ENCODE data around the gene PASK.
A peak's percentile ranks its signal among the peaks of the same experiment; 100 is the strongest.

Gene PASK

GRCh38 chr2:241180495-241180894 lies 31.2 kb upstream of the PASK start:
- DNase-seq (ENCODE audit: low read depth, low spot score), result peak; percentile 83

- no peak for DNase-seq (ENCODE audit: low read depth, low spot score)
Measured at GRCh38 chr2:241179899-241180298, 30.6 kb upstream of the PASK start.

- DNase-seq (ENCODE audit: low read depth, low spot score), result no peak
Measured at GRCh38 chr2:241178961-241179360, 29.7 kb upstream of the PASK start.

GRCh38 chr2:241177526-241178334 lies 28.5 kb upstream of the PASK start:
- no peak for DNase-seq (ENCODE audit: low read depth, low spot score)

- DNase-seq (ENCODE audit: low read depth, low spot score), result no peak
Measured at GRCh38 chr2:241173557-241173956, 24.3 kb upstream of the PASK start.

GRCh38 chr2:241168366-241168765 lies 19.1 kb upstream of the PASK start:
- DNase-seq (ENCODE audit: low read depth, low spot score), result no peak

- DNase-seq (ENCODE audit: low read depth, low spot score), result no peak
Measured at GRCh38 chr2:241163601-241164118, 14.4 kb upstream of the PASK start.

- no peak for DNase-seq (ENCODE audit: low read depth, low spot score)
Measured at GRCh38 chr2:241161646-241162281, 12.5 kb upstream of the PASK start.

- DNase-seq (ENCODE audit: low read depth, low spot score), result no peak
Measured at GRCh38 chr2:241160318-241160717, 11.0 kb upstream of the PASK start.

GRCh38 chr2:241159116-241159515 lies 9.8 kb upstream of the PASK start:
- no peak for DNase-seq (ENCODE audit: low read depth, low spot score)

- DNase-seq (ENCODE audit: low read depth, low spot score), result no peak
Measured at GRCh38 chr2:241158546-241158900, 9.3 kb upstream of the PASK start.

GRCh38 chr2:241157841-241158545 lies 8.7 kb upstream of the PASK start:
- no peak for DNase-seq (ENCODE audit: low read depth, low spot score)

GRCh38 chr2:241156971-241157441 lies 7.7 kb upstream of the PASK start:
- peak; percentile 11 for DNase-seq (ENCODE audit: low read depth, low spot score)

- no peak for DNase-seq (ENCODE audit: low read depth, low spot score)
Measured at GRCh38 chr2:241155936-241156335, 6.7 kb upstream of the PASK start.

- no peak for DNase-seq (ENCODE audit: low read depth, low spot score)
Measured at GRCh38 chr2:241154915-241155314, 5.6 kb upstream of the PASK start.

- DNase-seq (ENCODE audit: low read depth, low spot score), result no peak
Measured at GRCh38 chr2:241153616-241154015, 4.3 kb upstream of the PASK start.

GRCh38 chr2:241151934-241152660 lies 2.8 kb upstream of the PASK start:
- no peak for DNase-seq (ENCODE audit: low read depth, low spot score)

GRCh38 chr2:241150660-241151530 lies 1.6 kb upstream of the PASK start:
- no peak for DNase-seq (ENCODE audit: low read depth, low spot score)

- peak; percentile 98 for DNase-seq (ENCODE audit: low read depth, low spot score)
Measured at GRCh38 chr2:241149925-241150659, 820 bp upstream of the PASK start, which contains the start of gene PPP1R7. Gene PPP1R7 (plus strand): TSS chr2:241150467. CDS start chr2:241150496, 29 bp downstream.

GRCh38 chr2:241149675-241149924 lies 328 bp upstream of the PASK start:
- no peak for DNase-seq (ENCODE audit: low read depth, low spot score)
